ENCODE data around the gene PATL1. TPM values are rescaled to one million over a fixed set of nuclear protein-coding genes. Genes with fewer than 3 reads are reported as not detected.

Gene PATL1
- total and polyA plus RNA-seq, 2 donors (not counting 1 experiment from before 2014, with no cell fraction given): 40.8 to 45.0 TPM

DNA sequence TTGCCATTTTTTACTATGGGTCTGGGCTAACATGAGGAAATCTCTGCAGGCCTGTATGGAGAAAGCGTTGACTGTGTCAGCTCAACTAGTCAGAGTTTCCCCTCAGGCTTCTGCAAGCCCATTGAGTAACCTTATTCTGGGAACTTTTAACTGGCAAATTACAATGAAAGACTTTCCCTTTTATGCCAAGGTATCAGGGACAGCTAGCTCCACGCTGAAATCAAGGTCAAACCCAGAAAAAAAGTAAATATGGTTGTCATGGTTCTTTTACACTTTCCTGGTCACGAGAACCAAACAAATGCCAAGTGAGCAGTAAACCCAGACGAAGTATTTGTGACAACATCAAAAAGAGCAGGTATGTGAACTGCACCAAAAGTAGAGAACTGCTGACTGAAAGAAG is 67.0 kb downstream of the PATL1 start:
- Mint-ChIP-seq H3K9me3 (ENCODE audit: insufficient read depth) (no peaks in the 10 kb centered on the region), H3K4me3 (no peak overlapping the region), H3K27me3 (no peaks in the 10 kb centered on the region), H3K4me1 (peaks cover 2% of the 10 kb centered on the region), H3K27ac (no peak overlapping the region)
- ChIA-PET CTCF (no interaction called here), POLR2A (no interaction called here)
- no peak for DNase-seq
- no peak for ATAC-seq (ENCODE audit: low read depth)
- Histone ChIP-seq H3K79me2 (ENCODE audit: control insufficient read depth, insufficient read depth, low read length) (peaks cover 58% of the 10 kb centered on the region), H3K36me3 (replicated peaks in 1 of 2; ENCODE audit: control extremely low read depth in 1 of 2, control insufficient read depth in 1 of 2, extremely low read depth in 1 of 2, insufficient read depth in 2 of 2, low read length in 1 of 2) (peaks cover 32 to 97% of the 10 kb centered on the region in 2 experiments), H3K9ac (ENCODE audit: low read length) (no peak overlapping the region), H3K4me1 (ENCODE audit: control insufficient read depth in 2 of 2, insufficient read depth in 2 of 2, low read length in 2 of 2) (no peaks in the 10 kb centered on the region), H4K20me1 (ENCODE audit: control insufficient read depth, insufficient read depth, low read length, poor library complexity, severe bottlenecking) (peaks cover 41% of the 10 kb centered on the region), H3K9me3 (ENCODE audit: control extremely low read depth in 1 of 3, control insufficient read depth in 2 of 3, insufficient read depth in 1 of 3, low read length in 2 of 3) (no peaks in the 10 kb centered on the region), H2AFZ (ENCODE audit: insufficient read depth, low read depth, low read length, poor library complexity, severe bottlenecking) (no peak overlapping the region), H3K27ac (ENCODE audit: low read length in 2 of 2) (no peak overlapping the region), H3K4me2 (replicated peaks; ENCODE audit: low read depth, low read length, poor library complexity, severe bottlenecking) (no peak overlapping the region), H3K27me3 (replicated peaks in 1 of 4; ENCODE audit: control extremely low read depth in 1 of 4, control insufficient read depth in 3 of 4, insufficient read depth in 4 of 4, low read length in 3 of 4) (no peaks in the 10 kb centered on the region), H3K4me3 (ENCODE audit: control extremely low read depth in 1 of 5, extremely low read depth in 1 of 5, insufficient read depth in 1 of 5, low read depth in 2 of 5, low read length in 4 of 5) (no peak overlapping the region)
- intact Hi-C loops (cut with micrococcal nuclease): no loop called here
- 89% methylated on average over 3 of the region's 4 CpGs for WGBS (ENCODE audit: insufficient coverage)
- TF ChIP-seq EZH2 (IDR thresholded peaks at IDR 0.05; ENCODE audit: borderline replicate concordance, insufficient read depth, low read depth, low read length, poor library complexity, severe bottlenecking): no peak
- TF ChIP-seq, protein P1, sequence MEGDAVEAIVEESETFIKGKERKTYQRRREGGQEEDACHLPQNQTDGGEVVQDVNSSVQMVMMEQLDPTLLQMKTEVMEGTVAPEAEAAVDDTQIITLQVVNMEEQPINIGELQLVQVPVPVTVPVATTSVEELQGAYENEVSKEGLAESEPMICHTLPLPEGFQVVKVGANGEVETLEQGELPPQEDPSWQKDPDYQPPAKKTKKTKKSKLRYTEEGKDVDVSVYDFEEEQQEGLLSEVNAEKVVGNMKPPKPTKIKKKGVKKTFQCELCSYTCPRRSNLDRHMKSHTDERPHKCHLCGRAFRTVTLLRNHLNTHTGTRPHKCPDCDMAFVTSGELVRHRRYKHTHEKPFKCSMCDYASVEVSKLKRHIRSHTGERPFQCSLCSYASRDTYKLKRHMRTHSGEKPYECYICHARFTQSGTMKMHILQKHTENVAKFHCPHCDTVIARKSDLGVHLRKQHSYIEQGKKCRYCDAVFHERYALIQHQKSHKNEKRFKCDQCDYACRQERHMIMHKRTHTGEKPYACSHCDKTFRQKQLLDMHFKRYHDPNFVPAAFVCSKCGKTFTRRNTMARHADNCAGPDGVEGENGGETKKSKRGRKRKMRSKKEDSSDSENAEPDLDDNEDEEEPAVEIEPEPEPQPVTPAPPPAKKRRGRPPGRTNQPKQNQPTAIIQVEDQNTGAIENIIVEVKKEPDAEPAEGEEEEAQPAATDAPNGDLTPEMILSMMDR (IDR thresholded peaks at IDR 0.05): no peak

DNA sequence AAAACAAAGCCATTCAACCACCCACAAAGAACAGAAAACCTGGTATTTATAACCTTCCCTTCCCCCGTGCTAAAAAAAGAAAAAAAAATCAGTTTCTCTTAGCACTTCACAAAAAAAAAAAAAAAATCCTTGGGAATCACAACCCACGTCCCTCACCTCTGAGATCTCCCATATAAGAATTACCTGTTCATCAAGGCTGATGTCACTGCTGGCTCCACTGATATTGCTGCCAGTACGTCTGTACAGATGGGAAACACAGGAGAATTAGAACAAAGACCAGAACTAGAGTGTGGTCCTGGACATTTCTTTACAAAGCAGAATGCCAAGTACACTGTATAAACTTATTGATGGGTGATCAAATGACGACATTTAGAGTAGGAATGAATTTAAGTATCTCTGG is 68.2 kb downstream of the PATL1 start:
- Mint-ChIP-seq H3K4me3 (no peak overlapping the region), H3K9me3 (ENCODE audit: insufficient read depth) (no peaks in the 10 kb centered on the region), H3K27me3 (no peaks in the 10 kb centered on the region), H3K27ac (no peak overlapping the region), H3K4me1 (peaks cover 2% of the 10 kb centered on the region)
- no peak overlapping the region for H2AFZ ChIP-seq (ENCODE audit: insufficient read depth, low read depth, low read length, poor library complexity, severe bottlenecking)
- DNase-seq: no peak
- peaks cover 53% of the 10 kb centered on the region for H3K79me2 ChIP-seq (ENCODE audit: control insufficient read depth, insufficient read depth, low read length)
- H4K20me1 ChIP-seq (ENCODE audit: control insufficient read depth, insufficient read depth, low read length, poor library complexity, severe bottlenecking): peaks cover 42% of the 10 kb centered on the region
- ChIA-PET CTCF (interaction anchor here (0.7 kb wide), 2 partner anchors 11 to 915 kb away, joined by 4 to 5 read pairs; no protein-coding TSS in a partner anchor), POLR2A (no interaction called here)
- TF ChIP-seq, protein P1 (IDR thresholded peaks at IDR 0.05): no peak
- TF ChIP-seq EZH2 (IDR thresholded peaks at IDR 0.05; ENCODE audit: borderline replicate concordance, insufficient read depth, low read depth, low read length, poor library complexity, severe bottlenecking): no peak
- no peaks in the 10 kb centered on the region for H3K27me3 ChIP-seq (replicated peaks in 1 of 4; ENCODE audit: control extremely low read depth in 1 of 4, control insufficient read depth in 3 of 4, insufficient read depth in 4 of 4, low read length in 3 of 4)
- intact Hi-C loops (cut with micrococcal nuclease): no loop called here
- 94% methylated on average over 2 of the region's 4 CpGs for WGBS (ENCODE audit: insufficient coverage)
- H3K4me3 ChIP-seq (ENCODE audit: control extremely low read depth in 1 of 5, extremely low read depth in 1 of 5, insufficient read depth in 1 of 5, low read depth in 2 of 5, low read length in 4 of 5): no peak overlapping the region
- no peak overlapping the region for H3K27ac ChIP-seq (ENCODE audit: low read length in 2 of 2)
- peaks cover 33 to 94% of the 10 kb centered on the region in 2 experiments for H3K36me3 ChIP-seq (replicated peaks in 1 of 2; ENCODE audit: control extremely low read depth in 1 of 2, control insufficient read depth in 1 of 2, extremely low read depth in 1 of 2, insufficient read depth in 2 of 2, low read length in 1 of 2)
- H3K9ac ChIP-seq (ENCODE audit: low read length): no peak overlapping the region
- no peaks in the 10 kb centered on the region for H3K4me1 ChIP-seq (ENCODE audit: control insufficient read depth in 2 of 2, insufficient read depth in 2 of 2, low read length in 2 of 2)
- no peaks in the 10 kb centered on the region for H3K9me3 ChIP-seq (ENCODE audit: control extremely low read depth in 1 of 3, control insufficient read depth in 2 of 3, insufficient read depth in 1 of 3, low read length in 2 of 3)
- no peak for ATAC-seq (ENCODE audit: low read depth)
- H3K4me2 ChIP-seq (replicated peaks; ENCODE audit: low read depth, low read length, poor library complexity, severe bottlenecking): no peak overlapping the region
